GM19455 (cell line): ENCODE results near the gene ARG2.
"Not testable (repeated sequence)": the region's sequence is repeated elsewhere in the genome, so short reads cannot be mapped to it uniquely, and the experiment has no call there.

Experiments
- ATAC-seq: cut with Tn5 transposase; IDR thresholded peaks from one replicate; pipeline ENCODE4 v1.9.1; 2021; ENCODE audit not compliant: unreplicated experiment

Gene ARG2

GRCh38 chr14:67584978-67585377 is 34.7 kb upstream of the ARG2 start:
- no peak for ATAC-seq

- no peak for ATAC-seq
These were observed 33.4 kb upstream of the ARG2 start for GRCh38 chr14:67586369-67586768.

GRCh38 chr14:67589204-67589770 is 30.4 kb upstream of the ARG2 start:
- no peak for ATAC-seq

GRCh38 chr14:67593650-67594049 is 26.1 kb upstream of the ARG2 start:
- not testable (repeated sequence) for ATAC-seq

DNA sequence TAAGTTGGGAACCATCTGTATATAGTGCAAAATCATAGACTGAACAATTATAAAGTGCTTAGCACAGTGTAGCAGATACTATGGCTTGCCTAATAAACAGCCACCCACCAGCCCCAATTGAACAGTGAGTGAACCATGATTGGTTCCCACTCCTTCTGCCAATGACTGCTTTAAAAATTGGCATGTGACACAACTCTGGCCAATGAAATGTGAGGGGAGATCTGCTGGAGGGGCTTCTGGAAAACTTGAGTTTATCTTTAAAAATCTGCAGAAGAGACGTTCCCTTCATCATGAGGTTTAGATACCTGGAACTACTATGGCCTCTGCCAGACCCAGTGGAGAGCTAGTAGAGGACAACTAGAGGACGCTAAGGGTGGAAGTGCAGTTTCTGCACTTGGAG is 24.3 kb upstream of the ARG2 start:
- ATAC-seq: no peak

GRCh38 chr14:67599698-67600561 is 19.8 kb upstream of the ARG2 start, which contains the start of gene PIGH:
TSS of gene PIGH (minus strand) at chr14:67600268. CDS start at chr14:67600203, 65 bp downstream.
- peak; percentile 89 for ATAC-seq

DNA sequence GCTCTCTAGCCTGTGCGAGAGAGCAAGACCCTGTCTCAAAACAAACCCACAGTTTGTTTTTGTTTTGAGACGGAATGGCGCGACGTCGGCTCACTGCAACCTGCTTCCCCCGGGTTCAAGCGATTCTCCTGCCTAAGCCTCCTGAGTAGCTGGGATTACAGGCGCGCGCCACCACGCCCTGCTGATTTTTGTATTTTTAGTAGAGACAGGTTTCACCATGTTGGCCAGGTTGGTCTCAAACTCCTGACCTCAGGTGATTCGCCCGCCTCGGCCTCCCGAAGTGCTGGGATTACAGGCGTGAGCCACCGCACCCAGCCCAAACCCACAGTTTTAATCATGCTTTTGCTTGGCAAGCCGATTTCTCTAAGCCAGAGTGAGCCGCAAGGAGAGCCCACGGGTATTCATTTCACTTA is 19.2 kb upstream of the ARG2 start:
- ATAC-seq: not testable (repeated sequence)

- no peak for ATAC-seq
These were observed 17.6 kb upstream of the ARG2 start for GRCh38 chr14:67602076-67602475.

DNA sequence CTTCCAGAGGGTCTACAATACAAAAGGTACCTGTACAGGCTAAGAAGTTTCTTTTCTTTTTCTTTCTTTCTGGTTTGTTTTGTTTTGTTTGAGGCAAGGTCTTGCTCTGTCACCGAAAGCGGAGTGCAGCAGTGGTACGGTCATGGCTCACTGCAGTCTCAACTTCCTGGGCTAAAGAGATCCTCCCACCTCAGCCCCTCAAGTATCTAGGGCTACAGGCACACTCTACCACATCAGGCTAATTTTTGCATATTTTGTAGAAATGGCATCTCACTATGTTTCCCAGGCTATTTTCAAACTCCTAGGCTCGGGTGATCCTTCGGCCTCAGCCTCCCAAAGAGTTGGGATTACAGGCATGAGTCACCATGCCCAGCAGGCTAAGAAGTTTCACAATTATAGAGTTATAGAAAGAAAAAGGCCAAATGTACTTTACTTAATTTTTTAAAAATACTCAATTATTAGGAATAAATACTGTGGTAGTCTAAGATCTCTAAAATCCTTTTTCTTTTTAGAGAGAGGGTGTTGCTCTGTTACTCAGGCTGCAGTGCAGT is 16.6 kb upstream of the ARG2 start:
- ATAC-seq: no peak

DNA sequence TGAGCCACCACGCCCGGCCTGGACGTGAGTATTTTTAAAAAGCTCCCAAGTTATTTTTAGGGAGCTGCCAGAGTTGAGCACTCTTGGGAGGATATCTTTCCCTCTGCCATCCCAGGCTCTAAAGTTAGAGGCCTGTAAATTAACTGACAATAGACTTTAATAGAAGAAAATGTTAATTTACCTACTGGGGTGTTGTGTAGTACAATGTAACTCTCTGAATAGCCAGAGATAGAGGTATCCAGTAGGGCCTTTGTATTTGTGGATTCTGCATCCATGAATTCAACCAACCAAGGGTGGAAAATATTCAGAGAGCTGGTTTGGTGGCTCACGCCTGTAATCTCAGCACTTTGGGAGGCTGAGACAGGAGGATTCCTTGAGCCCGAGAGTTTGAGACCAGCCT is 12.1 kb upstream of the ARG2 start:
- ATAC-seq: no peak

- no peak for ATAC-seq
These were observed 9.9 kb upstream of the ARG2 start for GRCh38 chr14:67609642-67610310.

- ATAC-seq: no peak
These were observed 9.2 kb upstream of the ARG2 start for GRCh38 chr14:67610491-67610890.

- ATAC-seq: no peak
These were observed 1.1 kb upstream of the ARG2 start for GRCh38 chr14:67618617-67619063.

GRCh38 chr14:67620217-67620785 is 581 bp downstream of the ARG2 start:
- no peak for ATAC-seq

DNA sequence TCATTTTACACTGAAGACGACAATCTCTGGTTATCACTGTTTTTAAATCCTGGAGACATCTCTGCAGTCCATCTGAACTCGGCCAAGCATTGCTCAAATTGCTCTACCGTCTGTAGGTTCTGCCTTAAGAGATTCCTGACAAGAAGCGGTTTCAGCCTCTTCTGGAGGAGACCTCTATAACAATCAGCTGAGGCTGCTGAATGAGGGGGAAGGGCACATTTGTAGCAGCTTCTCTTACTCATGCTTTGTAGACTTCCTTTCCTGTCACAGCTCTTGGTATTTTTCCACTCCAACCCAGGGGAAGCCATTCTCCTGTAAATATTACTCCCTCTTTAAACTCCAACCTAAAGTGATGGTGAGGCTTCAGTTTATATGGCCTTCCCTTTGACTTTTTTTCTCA is 3.0 kb downstream of the ARG2 start:
- no peak for ATAC-seq

- no peak for ATAC-seq
These were observed 3.4 kb downstream of the ARG2 start for GRCh38 chr14:67623114-67623513.

DNA sequence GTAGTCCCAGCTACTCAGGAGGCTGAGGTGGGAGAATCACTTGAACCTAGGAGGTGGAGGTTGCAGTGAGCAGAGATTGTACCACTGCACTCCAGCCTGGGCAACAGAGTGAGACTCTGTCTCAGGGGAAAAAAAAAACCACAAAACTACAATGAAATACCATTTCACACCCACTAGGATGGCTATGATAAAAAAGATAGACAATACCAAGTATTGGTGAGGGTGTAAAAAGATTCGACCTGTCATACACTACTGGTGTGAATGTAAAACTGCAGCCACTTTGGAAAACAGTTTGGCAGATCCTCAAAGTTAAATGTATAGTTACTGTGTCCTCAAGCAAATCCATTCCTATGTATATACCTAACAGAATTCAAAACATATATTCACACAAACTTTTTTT is 6.4 kb downstream of the ARG2 start:
- not testable (repeated sequence) for ATAC-seq

DNA sequence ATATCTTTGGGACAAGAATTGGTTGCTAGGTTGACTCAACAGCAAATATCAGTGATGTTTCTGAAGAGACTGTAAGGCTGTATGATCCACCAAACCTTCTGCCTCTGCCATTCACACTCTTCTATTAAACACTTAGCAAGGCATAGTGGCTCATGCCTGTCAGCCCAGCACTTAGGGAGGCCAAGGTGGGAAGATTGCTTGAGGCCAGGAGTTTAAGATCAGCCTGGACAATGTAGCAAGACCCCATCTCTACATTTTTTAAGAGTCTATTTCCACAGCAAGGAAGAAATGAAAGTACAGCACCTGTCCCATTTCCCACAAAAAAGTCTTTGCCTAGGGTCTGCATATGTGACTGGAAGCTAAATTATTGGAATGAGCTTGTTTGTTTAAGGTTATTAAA is 7.8 kb downstream of the ARG2 start:
- ATAC-seq: no peak

DNA sequence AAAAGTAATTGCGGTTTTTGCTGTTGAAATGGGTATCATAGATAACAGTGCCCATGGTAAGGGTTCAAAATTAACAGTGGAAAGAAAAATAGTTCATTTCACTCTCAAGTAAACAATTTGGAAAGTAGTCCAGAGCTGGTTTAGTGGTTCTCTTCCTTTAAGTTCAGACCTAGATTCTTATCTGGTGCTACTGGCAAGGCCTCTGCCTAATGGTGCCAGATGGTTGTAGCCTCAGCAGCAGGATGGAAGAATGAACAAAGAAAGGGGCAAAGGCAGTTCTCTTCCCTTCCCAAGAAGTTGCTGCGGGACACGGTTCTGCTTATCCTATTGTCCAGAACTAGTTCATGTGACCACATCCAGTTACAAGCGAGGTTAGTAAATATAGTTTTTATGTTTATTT is 10.5 kb downstream of the ARG2 start:
- no peak for ATAC-seq

- no peak for ATAC-seq
These were observed 11.2 kb downstream of the ARG2 start for GRCh38 chr14:67630938-67631337.

DNA sequence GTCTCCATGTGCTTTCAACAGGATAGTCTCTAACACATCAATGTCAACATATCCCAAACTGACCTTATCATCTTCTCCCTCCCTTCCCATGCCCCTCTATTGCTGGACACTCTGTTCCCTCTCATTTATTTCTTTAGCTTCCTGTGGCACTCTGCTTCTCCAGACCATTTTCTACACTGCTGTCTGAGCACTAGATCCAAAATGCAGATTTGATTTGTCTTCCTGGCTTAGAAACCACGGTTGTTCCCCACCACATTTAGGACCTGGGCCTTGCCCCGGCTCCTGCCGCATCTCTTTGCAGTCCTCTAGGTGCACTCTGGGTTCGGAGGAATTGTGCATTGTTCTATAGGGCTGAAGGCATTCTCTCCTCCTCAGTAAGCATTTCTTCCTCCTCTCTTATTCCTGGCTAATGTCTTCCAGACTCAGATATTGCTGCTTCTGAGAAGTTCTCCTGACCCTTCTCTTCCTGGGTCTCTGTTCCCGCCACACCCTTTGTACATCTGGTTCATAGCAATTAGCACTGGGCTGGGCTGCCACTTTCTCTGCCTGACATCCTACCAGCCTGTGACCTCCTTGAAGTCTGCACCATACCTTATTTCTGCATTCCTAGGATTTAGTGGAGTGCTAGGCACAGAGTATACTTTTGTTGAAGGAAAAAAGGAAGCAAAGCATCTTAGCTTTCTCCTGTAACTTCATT is 13.9 kb downstream of the ARG2 start:
- no peak for ATAC-seq
